ENCODE results near the gene NXF2B. TPM values are rescaled to one million over a fixed set of nuclear protein-coding genes. Genes with fewer than 3 reads are reported as not detected.
"Not testable (repeated sequence)": the region's sequence is repeated elsewhere in the genome, so short reads cannot be mapped to it uniquely, and the experiment has no call there.

The NXF2B gene, protein sequence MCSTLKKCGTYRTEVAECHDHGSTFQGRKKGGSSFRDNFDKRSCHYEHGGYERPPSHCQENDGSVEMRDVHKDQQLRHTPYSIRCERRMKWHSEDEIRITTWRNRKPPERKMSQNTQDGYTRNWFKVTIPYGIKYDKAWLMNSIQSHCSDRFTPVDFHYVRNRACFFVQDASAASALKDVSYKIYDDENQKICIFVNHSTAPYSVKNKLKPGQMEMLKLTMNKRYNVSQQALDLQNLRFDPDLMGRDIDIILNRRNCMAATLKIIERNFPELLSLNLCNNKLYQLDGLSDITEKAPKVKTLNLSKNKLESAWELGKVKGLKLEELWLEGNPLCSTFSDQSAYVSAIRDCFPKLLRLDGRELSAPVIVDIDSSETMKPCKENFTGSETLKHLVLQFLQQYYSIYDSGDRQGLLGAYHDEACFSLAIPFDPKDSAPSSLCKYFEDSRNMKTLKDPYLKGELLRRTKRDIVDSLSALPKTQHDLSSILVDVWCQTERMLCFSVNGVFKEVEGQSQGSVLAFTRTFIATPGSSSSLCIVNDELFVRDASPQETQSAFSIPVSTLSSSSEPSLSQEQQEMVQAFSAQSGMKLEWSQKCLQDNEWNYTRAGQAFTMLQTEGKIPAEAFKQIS
- 0.11 and 0.45 TPM in 2 replicates for total RNA-seq (2014; rRNA removed; shearing (Covaris generic))

DNA sequence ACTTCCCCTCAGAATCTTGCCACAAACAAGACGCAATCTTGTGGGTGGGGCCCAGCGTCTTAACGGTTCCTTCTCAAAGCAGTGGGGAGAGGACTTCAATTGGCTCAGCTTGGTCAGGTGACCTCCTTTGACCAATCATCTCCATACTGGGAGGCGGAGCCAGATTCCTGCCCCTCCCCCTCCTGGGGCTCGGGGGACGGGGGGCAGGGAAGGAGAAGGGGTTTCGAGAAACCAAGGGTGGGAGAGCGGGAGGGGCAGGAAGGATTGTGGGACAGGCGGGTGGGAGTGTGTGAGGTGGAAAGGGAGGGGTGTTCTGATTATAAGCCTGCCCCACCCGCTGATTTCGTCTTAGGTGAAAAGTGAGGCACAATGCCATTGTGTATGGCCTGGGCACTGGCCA is at the start of gene NXF2B:
TSS of gene NXF2B (minus strand) at position 101 of the 400 bp plus-strand sequence. CDS start 59,972 bp downstream, outside the sequence.
- H3K27me3 ChIP-seq (ENCODE audit: control insufficient read depth, insufficient read depth, low read length); DNase-seq; H3K36me3 ChIP-seq (replicated peaks; ENCODE audit: control insufficient read depth, insufficient read depth, low read length); H3K4me3 ChIP-seq (ENCODE audit: insufficient read depth, low read depth, low read length): not testable (repeated sequence)

- DNase-seq; H3K36me3 ChIP-seq (replicated peaks; ENCODE audit: control insufficient read depth, insufficient read depth, low read length); H3K27me3 ChIP-seq (ENCODE audit: control insufficient read depth, insufficient read depth, low read length); H3K4me3 ChIP-seq (ENCODE audit: insufficient read depth, low read depth, low read length): not testable (repeated sequence)
These were observed 39.0 kb upstream of the NXF2B start for GRCh38 chrX:102478765-102479164.

DNA sequence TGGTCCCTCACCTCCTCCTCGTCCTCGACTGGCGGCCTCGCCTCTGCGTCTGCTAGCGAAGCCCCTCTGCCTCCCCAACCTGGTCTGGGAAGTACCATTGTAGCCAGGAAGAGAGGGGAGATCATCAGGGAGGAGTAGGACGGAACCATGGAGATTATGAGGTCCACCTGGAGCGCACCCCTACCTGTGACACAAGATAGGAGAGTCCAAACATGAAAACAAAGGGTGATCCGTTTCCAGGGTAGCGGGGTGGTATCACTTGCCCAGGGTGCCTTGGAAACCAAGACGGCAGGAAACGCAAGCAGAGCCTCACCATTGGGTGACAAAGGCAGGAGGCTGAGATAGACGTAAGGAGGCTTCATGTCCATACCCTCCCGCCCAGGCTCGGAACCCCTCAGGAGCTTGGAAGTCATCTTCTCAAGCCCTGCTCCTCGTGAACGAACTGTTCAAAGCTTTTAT is 32.0 kb upstream of the NXF2B start, which contains the start of gene TCP11X2:
TSS of gene TCP11X2 (minus strand) at position 51 of the 459 bp plus-strand sequence.
- DNase-seq; H3K27me3 ChIP-seq (ENCODE audit: control insufficient read depth, insufficient read depth, low read length); H3K36me3 ChIP-seq (replicated peaks; ENCODE audit: control insufficient read depth, insufficient read depth, low read length); H3K4me3 ChIP-seq (ENCODE audit: insufficient read depth, low read depth, low read length): not testable (repeated sequence)

DNA sequence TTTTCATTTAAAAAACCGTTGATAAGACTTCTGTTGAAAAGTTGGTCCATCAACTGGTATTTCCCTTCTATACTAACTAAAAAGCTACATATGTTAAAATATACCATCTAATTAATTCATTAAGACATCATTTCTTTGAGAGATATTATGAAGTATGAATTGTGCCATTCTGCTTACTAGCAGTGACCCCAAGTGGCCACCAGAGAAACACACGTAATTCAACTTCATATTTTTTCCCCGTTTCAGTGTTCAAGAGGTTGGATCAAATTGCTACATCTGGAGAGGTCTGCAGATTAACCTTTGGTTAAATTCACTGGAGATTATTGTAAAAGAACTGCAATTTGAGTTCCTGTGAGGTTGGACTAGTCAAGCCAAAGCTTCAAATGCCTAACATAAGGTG is 30.4 kb upstream of the NXF2B start:
- not testable (repeated sequence) for DNase-seq; H3K27me3 ChIP-seq (ENCODE audit: control insufficient read depth, insufficient read depth, low read length); H3K4me3 ChIP-seq (ENCODE audit: insufficient read depth, low read depth, low read length); H3K36me3 ChIP-seq (replicated peaks; ENCODE audit: control insufficient read depth, insufficient read depth, low read length)

DNA sequence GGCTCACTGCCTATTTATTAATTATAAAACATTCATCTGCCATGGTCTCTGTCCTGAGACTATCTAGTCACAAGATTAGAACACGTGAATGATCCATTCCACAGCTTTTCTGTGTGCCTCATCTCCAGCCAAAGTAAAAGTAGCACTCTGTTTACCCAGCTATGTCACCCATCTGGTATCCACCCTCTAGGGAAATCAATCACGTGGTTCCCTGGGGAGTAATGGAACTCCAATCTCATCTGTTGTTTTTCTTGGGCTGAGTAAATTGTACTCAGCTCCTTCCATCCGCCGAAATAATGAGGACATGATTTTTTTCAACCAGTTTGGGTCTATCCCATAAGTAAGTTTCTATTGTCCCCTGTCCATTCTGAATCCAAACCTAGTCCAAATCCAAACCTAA is 18.8 kb upstream of the NXF2B start:
- not testable (repeated sequence) for DNase-seq; H3K4me3 ChIP-seq (ENCODE audit: insufficient read depth, low read depth, low read length); H3K27me3 ChIP-seq (ENCODE audit: control insufficient read depth, insufficient read depth, low read length)

GRCh38 chrX:102414493-102414892 is 25.3 kb downstream of the NXF2B start:
- not testable (repeated sequence) for DNase-seq; H3K27me3 ChIP-seq (ENCODE audit: control insufficient read depth, insufficient read depth, low read length); H3K36me3 ChIP-seq (replicated peaks; ENCODE audit: control insufficient read depth, insufficient read depth, low read length); H3K4me3 ChIP-seq (ENCODE audit: insufficient read depth, low read depth, low read length)

More for the DNA sequence above, 18.8 kb upstream of the NXF2B start:
- not testable (repeated sequence) for H3K36me3 ChIP-seq (replicated peaks; ENCODE audit: control insufficient read depth, insufficient read depth, low read length)

- no peaks in the 10 kb centered on the region for H3K27me3 ChIP-seq (ENCODE audit: control insufficient read depth, insufficient read depth, low read length)
These were observed 93.9 kb downstream of the NXF2B start for GRCh38 chrX:102345916-102346315.

GRCh38 chrX:102341867-102342266 is 97.9 kb downstream of the NXF2B start:
- H3K36me3 ChIP-seq (replicated peaks; ENCODE audit: control insufficient read depth, insufficient read depth, low read length): no peaks in the 10 kb centered on the region
- H3K27me3 ChIP-seq (ENCODE audit: control insufficient read depth, insufficient read depth, low read length): no peaks in the 10 kb centered on the region
- no peak for DNase-seq
- no peak overlapping the region for H3K4me3 ChIP-seq (ENCODE audit: insufficient read depth, low read depth, low read length)

More at GRCh38 chrX:102345916-102346315, 93.9 kb downstream of the NXF2B start:
- no peaks in the 10 kb centered on the region for H3K36me3 ChIP-seq (replicated peaks; ENCODE audit: control insufficient read depth, insufficient read depth, low read length)
- peak; percentile 57 for DNase-seq
- no peak overlapping the region for H3K4me3 ChIP-seq (ENCODE audit: insufficient read depth, low read depth, low read length)

- H3K4me3 ChIP-seq (ENCODE audit: insufficient read depth, low read depth, low read length): no peak overlapping the region
- H3K36me3 ChIP-seq (replicated peaks; ENCODE audit: control insufficient read depth, insufficient read depth, low read length): no peaks in the 10 kb centered on the region
- DNase-seq: peak; percentile 2
These were observed 100.2 kb downstream of the NXF2B start for GRCh38 chrX:102339312-102340298.

DNA sequence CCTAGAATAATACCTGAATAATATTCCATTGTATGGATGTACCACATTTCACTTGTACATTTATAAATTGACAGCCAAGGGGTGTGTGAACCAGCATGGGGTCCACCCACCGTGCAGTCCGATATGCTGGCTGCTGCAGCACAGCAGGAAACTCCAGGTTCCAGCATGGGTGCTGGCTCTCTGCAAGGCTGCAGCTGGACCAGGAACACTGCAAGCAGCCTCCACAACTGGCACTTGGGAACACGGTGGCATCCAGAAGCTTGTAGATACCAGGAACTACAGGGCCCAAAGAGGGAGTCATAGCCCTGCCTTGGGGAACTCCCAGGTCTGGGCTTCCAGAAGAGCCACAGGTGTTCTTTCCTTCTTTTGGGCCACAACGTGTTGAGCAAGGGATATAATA is 101.6 kb downstream of the NXF2B start:
- no peak overlapping the region for H3K4me3 ChIP-seq (ENCODE audit: insufficient read depth, low read depth, low read length)
- no peaks in the 10 kb centered on the region for H3K27me3 ChIP-seq (ENCODE audit: control insufficient read depth, insufficient read depth, low read length)
- DNase-seq: no peak
- no peaks in the 10 kb centered on the region for H3K36me3 ChIP-seq (replicated peaks; ENCODE audit: control insufficient read depth, insufficient read depth, low read length)

More at GRCh38 chrX:102339312-102340298, 100.2 kb downstream of the NXF2B start:
- no peaks in the 10 kb centered on the region for H3K27me3 ChIP-seq (ENCODE audit: control insufficient read depth, insufficient read depth, low read length)

Other genes with a start within 250 kb of the NXF2B start
- gene TCP11X1, start 224.7 kb downstream of the NXF2B start, total RNA-seq (2014; rRNA removed; shearing (Covaris generic)): 0.28 TPM in 1 of 2 replicates, not detected in the other
- 0.11 TPM in 1 of 2 replicates, not detected in the other for gene NXF2, start 192.8 kb downstream of the NXF2B start, total RNA-seq (2014; rRNA removed; shearing (Covaris generic))
- gene TCP11X2, start 31.8 kb upstream of the NXF2B start, total RNA-seq (2014; rRNA removed; shearing (Covaris generic)): 0.07 and 0.35 TPM in 2 replicates
- gene TMSB15A, start 76.7 kb upstream of the NXF2B start, total RNA-seq (2014; rRNA removed; shearing (Covaris generic)): 34.8 and 48.6 TPM in 2 replicates
- gene ARMCX5, start 159.5 kb upstream of the NXF2B start, total RNA-seq (2014; rRNA removed; shearing (Covaris generic)): 17.5 and 24.5 TPM in 2 replicates
- gene GPRASP1, start 211.5 kb upstream of the NXF2B start, total RNA-seq (2014; rRNA removed; shearing (Covaris generic)): 1.3 and 2.1 TPM in 2 replicates